Measurements from ENCODE around the gene NEU3.
"Not testable (repeated sequence)": the region's sequence is repeated elsewhere in the genome, so short reads cannot be mapped to it uniquely, and the experiment has no call there.

Gene NEU3

DNA sequence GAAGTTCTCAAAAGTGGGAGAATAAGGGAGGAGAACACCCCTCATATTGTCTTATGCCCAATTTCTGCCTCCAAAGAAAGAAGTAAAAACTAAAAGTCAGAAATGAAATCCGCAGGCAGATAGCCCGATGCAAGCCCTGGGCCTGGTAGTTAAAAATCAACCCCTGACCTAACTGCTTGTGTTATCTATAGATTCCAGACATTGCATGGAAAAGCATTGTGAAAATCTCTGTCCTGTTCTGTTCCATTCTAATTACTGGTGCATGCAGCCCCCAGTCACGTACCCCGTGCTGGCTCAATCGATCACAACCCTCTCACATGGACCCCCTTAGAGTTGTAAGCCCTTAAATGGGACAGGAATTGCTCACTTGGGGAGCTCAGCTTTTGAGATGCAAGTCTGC is 57.9 kb downstream of the NEU3 start:
- peaks cover 13% of the 10 kb centered on the region for H3K27me3 Mint-ChIP-seq (ENCODE audit: low read depth)
- H3K36me3 Mint-ChIP-seq (ENCODE audit: low read depth); H3K9me3 Mint-ChIP-seq; H3K4me3 Mint-ChIP-seq; DNase-seq (ENCODE audit: low spot score); H3K27ac Mint-ChIP-seq; H3K4me1 Mint-ChIP-seq (ENCODE audit: low read depth): not testable (repeated sequence)

DNA sequence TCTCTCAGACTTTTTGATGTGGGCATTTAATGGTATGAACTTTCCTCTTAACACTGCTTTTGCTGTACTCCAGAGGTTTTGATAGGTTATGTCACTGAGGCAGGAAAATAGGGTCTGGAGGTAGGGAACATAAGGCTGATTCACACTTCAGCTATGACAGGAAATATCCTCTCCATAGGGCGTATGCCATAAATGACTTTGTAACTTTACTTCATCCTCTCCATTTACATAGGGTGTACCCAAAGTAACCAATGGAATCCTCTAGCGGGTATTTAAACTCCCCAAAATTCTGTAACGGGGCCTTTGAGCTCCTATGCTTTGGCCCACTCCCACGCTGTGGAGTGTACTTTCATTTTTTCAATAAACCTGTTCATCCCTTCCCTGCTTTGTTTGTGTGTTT is 58.5 kb downstream of the NEU3 start:
- Mint-ChIP-seq H3K4me1 (ENCODE audit: low read depth) (no peaks in the 10 kb centered on the region), H3K9me3 (no peaks in the 10 kb centered on the region), H3K4me3 (no peak overlapping the region), H3K27ac (no peak overlapping the region), H3K27me3 (ENCODE audit: low read depth) (peaks cover 8% of the 10 kb centered on the region), H3K36me3 (ENCODE audit: low read depth) (no peaks in the 10 kb centered on the region)
- DNase-seq (ENCODE audit: low spot score): no peak

DNA sequence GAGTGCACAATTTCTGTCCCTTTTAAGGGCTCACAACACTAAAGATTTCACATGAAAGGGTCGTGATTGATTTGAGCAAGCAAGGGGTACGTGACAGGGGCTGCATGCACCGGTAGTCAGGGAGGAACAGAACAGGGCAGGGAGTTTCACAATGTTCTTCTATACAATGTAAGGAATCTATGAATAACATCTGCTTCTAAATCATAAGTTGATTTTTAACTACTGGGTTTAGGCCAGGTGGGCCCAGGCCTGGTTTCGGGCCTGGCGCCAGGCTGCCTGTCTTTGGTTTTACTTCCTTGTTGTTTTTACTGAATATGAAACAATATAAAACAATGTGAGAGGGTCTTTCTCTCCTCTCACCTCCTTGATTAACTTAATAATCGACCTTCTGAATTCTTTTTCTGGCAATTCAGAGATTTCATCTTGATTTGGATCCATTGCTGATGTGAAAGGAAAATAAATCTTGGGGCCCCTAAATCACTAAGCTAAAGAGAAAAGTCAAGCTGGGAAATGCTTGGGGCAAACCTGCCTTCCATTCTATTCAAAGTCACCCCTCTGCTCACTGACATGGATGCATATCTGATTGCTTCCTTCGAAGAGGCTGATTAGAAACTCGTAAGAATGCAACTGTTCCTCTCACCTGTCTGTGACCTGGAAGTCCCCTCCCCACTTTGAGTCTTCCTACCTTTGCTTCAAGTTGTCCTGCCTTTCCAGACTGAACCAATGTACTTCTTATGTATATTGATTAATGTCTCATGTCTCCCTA is 61.0 kb downstream of the NEU3 start:
- DNase-seq (ENCODE audit: low spot score); H3K9me3 Mint-ChIP-seq; H3K4me3 Mint-ChIP-seq; H3K36me3 Mint-ChIP-seq (ENCODE audit: low read depth); H3K27ac Mint-ChIP-seq; H3K4me1 Mint-ChIP-seq (ENCODE audit: low read depth): not testable (repeated sequence)
- H3K27me3 Mint-ChIP-seq (ENCODE audit: low read depth): peaks cover 15% of the 10 kb centered on the region

DNA sequence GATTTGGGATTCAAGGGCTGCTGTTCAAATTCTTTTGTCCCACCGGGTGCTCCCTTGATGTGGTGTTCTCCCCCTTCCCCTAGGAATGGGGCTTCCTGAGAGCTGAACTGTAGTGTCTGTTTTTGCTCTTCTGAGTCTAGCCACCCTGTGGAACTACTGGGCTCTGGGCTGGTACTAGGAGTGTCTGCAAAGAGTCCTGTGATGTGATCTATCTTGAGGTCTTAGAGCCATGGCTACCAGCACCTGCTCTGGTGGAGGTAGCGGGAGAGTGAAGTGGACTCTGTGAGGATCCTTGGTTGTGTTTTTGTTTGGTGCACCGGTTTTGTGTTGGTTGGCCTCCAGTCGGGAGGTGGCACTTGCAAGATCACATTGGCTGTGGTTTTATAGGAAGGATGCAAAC is 61.8 kb downstream of the NEU3 start:
- peaks cover 10% of the 10 kb centered on the region for H3K9me3 Mint-ChIP-seq
- H3K36me3 Mint-ChIP-seq (ENCODE audit: low read depth): no peaks in the 10 kb centered on the region
- H3K27ac Mint-ChIP-seq: no peak overlapping the region
- H3K4me3 Mint-ChIP-seq: no peak overlapping the region
- peaks cover 15% of the 10 kb centered on the region for H3K27me3 Mint-ChIP-seq (ENCODE audit: low read depth)
- no peak for DNase-seq (ENCODE audit: low spot score)
- H3K4me1 Mint-ChIP-seq (ENCODE audit: low read depth): no peaks in the 10 kb centered on the region

DNA sequence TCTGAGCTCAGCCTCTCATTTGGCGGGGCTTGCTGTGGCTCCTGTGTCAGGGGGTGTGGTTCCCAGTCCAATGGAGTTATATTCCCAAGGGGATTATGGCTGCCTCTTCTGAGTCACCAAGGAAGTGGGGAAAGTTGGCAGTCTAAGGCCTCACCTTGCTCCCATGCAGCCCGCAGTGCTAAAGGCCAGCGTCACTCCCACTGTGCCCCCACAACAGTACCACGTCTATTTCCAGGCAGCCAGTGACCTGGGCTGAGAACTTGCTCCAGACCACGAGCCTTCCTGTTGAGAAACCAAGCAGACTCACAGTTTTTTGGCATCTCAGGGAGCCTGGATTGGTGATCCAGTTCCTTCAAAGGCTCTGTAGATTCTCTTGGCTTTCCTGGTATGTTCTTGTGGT is 62.3 kb downstream of the NEU3 start:
- Mint-ChIP-seq H3K9me3 (peaks cover 10% of the 10 kb centered on the region), H3K27ac (no peak overlapping the region), H3K4me1 (ENCODE audit: low read depth) (no peaks in the 10 kb centered on the region), H3K4me3 (no peak overlapping the region), H3K36me3 (ENCODE audit: low read depth) (no peaks in the 10 kb centered on the region), H3K27me3 (ENCODE audit: low read depth) (peaks cover 15% of the 10 kb centered on the region)
- no peak for DNase-seq (ENCODE audit: low spot score)

DNA sequence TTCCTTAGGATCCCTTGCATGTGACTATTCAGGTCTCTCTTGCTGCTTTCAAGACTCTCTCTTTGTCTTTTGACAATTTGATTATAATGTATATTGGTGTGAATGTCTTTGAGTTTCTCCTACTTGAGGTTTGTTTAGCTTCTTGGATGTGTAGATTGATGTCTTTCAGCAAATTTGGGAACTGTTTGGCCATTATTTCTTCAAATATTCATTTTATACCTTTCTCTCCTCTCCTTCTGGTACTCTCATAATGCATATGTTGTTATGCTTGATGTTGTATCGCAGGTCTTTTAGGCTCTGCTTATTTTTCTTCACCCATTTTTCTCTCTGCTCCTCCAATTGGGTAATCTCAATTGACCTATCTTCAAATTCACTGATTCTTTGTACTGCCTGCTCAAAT is 63.7 kb downstream of the NEU3 start:
- Mint-ChIP-seq H3K4me1 (ENCODE audit: low read depth) (no peaks in the 10 kb centered on the region), H3K9me3 (peaks cover 10% of the 10 kb centered on the region), H3K36me3 (ENCODE audit: low read depth) (no peaks in the 10 kb centered on the region), H3K27ac (no peak overlapping the region), H3K27me3 (ENCODE audit: low read depth) (peaks cover 15% of the 10 kb centered on the region), H3K4me3 (no peak overlapping the region)
- DNase-seq (ENCODE audit: low spot score): no peak

DNA sequence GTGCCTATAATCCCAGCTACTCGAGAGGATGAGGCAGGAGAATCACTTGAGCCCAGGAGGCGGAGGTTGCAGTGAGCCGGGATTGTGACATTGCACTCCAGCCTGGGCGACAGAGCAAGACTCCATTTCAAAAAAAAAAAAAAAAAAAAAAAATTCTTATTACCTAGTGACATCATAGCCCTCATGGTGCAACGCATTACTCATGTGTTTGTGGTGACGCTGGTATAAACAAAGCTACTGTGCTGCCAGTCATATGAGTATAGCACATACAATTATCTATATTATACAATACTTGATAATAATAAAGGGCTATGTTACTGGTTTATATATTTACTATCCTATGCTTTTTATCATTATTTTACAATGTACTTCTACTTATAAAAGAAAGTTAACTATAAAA is 66.8 kb downstream of the NEU3 start:
- no peak overlapping the region for H3K27ac Mint-ChIP-seq

DNA sequence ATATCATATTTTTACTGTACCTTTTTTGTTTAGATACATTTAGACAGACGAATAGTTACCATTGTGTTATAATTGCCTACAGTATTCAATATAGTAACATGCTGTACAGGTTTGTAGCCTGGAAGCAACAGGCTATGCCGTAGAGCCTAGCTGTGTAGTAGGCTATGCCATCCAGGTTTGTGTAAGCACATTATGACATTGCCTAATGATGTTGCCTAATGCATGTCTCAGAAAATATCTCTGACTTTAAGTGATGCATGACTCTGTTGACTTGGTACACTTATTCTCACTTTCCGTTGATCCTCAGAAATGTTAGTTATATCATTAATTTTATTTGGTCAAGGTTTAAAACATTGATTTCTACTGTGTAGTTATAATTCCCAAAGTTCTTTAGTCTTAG is 68.1 kb downstream of the NEU3 start:
- Mint-ChIP-seq H3K27me3 (ENCODE audit: low read depth) (peaks cover 18% of the 10 kb centered on the region), H3K4me3 (no peak overlapping the region), H3K9me3 (peaks cover 10% of the 10 kb centered on the region), H3K36me3 (ENCODE audit: low read depth) (no peaks in the 10 kb centered on the region), H3K27ac (no peak overlapping the region), H3K4me1 (ENCODE audit: low read depth) (no peaks in the 10 kb centered on the region)
- DNase-seq (ENCODE audit: low spot score): no peak

More for the DNA sequence above, 66.8 kb downstream of the NEU3 start:
- Mint-ChIP-seq H3K9me3 (peaks cover 10% of the 10 kb centered on the region), H3K4me1 (ENCODE audit: low read depth) (no peaks in the 10 kb centered on the region), H3K27me3 (ENCODE audit: low read depth) (peaks cover 18% of the 10 kb centered on the region), H3K4me3 (no peak overlapping the region), H3K36me3 (ENCODE audit: low read depth) (no peaks in the 10 kb centered on the region)
- DNase-seq (ENCODE audit: low spot score): no peak

DNA sequence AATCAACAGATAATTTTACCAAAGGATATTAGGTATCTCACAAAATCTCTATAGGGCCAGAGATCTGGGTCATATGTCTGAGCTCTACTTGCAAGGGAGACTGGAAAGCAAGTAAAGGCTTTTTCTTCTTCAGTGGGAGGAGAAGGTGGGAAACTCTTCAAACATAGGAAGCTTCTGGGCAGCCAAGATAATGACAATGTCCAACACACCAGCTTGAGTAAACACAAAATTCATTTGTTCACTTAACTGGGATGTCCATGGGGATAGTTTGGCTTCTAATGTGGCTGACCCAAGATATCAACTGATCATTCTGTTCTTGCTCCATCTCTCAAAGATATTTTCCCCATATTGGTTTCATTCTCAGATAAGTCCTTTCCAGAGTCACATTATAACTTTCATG is 70.6 kb downstream of the NEU3 start:
- H3K27ac Mint-ChIP-seq: no peak overlapping the region
- no peak overlapping the region for H3K4me3 Mint-ChIP-seq
- no peak for DNase-seq (ENCODE audit: low spot score)
- H3K36me3 Mint-ChIP-seq (ENCODE audit: low read depth): no peaks in the 10 kb centered on the region
- H3K4me1 Mint-ChIP-seq (ENCODE audit: low read depth): no peaks in the 10 kb centered on the region
- H3K27me3 Mint-ChIP-seq (ENCODE audit: low read depth): peaks cover 10% of the 10 kb centered on the region
- no peaks in the 10 kb centered on the region for H3K9me3 Mint-ChIP-seq

DNA sequence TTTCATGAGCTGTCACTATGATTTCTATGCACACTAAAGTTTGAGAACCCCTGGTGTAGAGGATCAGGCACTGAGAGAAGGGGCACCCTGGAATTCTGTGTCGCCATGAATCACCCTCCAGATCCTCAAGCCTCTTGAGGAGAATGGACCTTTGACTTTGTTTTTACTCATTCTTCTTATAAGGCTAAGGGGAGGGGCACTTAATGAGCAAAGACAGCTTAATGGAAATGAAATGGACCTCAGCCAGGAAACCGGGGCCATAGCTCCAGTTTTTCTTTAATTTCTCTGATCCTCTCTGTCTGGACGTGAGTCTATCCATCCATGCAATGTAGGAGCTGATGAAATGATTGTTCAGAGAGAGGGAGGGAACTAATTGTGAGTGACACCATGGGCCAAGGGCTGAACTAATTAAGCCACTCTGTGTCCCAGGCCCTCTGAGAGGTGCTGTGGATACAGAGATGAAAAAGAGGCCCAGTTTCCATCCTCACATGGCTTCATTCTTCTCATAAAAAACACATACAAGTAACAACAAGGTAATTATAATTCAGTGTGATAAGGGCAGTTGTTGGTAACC is 75.1 kb downstream of the NEU3 start:
- Mint-ChIP-seq H3K9me3 (peaks cover 3% of the 10 kb centered on the region), H3K4me1 (ENCODE audit: low read depth) (no peaks in the 10 kb centered on the region), H3K27me3 (ENCODE audit: low read depth) (peaks cover 22% of the 10 kb centered on the region), H3K4me3 (no peak overlapping the region), H3K36me3 (ENCODE audit: low read depth) (no peaks in the 10 kb centered on the region), H3K27ac (no peak overlapping the region)
- no peak for DNase-seq (ENCODE audit: low spot score)

DNA sequence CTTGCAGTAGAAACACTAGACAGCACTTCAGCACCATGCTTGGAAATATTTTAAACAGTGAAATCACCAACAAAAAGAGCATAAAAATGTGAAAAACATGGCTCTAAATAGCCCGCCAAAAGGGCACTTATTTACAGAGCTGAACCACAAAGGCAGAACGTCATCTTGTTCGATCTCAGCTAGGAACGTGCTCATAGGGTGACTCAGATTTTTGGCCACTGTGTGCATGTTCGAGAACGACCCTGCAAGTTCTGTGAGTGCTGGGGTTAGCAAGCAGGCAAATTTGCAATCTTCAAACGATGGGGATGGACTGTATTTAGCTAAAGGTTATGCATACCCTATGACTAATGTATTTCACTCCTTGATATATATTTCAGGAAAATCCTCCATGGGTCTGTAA is 77.3 kb downstream of the NEU3 start:
- H3K9me3 Mint-ChIP-seq: peaks cover 3% of the 10 kb centered on the region
- H3K36me3 Mint-ChIP-seq (ENCODE audit: low read depth): no peaks in the 10 kb centered on the region
- no peak overlapping the region for H3K27ac Mint-ChIP-seq
- H3K27me3 Mint-ChIP-seq (ENCODE audit: low read depth): peaks cover 26% of the 10 kb centered on the region
- no peaks in the 10 kb centered on the region for H3K4me1 Mint-ChIP-seq (ENCODE audit: low read depth)
- no peak overlapping the region for H3K4me3 Mint-ChIP-seq
- no peak for DNase-seq (ENCODE audit: low spot score)
